Retinal pigment epithelial cell (primary cell): ENCODE measurements around the gene PELI3.

Source experiments
- DNase-seq: peaks from one replicate; pipeline ENCODE4 v3.0.0-alpha.2; 2010; ENCODE audit warnings: low read depth
- H3K4me3 ChIP-seq: 2 replicates; pipeline ENCODE4 v1.5.1; 2011; ENCODE audit warnings: mild to moderate bottlenecking, low read length, control low read depth, moderate library complexity
- TF ChIP-seq, protein P1 (sequence below): conservative IDR thresholded peaks from 2 replicates; pipeline ENCODE4 v1.5.1; 2011; ENCODE audit warnings: low read depth, low read length, control low read depth, inconsistent platforms

The PELI3 gene

DNA sequence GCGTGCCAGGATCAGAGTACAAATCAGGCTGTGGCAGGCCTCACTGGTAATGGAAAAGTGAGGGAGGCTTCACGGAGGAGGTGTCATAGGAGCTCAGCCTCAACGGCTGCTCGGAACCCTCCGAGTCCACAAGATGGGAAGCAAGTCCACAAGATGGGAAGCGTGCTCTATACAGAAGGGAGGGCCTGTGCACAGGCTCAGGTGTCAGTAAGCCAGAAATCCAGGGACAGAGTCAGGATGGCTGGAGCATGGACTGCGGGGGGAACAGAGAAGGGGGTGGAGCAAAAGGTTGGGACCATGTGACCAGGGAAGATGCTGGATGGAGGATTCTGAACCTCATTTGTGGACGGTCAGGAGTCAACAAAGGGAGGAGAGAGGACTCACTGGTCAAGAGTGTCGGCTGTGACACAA, 10.1 kb downstream of the PELI3 start:
- H3K4me3 ChIP-seq: no peak overlapping the region
- TF ChIP-seq, protein P1, sequence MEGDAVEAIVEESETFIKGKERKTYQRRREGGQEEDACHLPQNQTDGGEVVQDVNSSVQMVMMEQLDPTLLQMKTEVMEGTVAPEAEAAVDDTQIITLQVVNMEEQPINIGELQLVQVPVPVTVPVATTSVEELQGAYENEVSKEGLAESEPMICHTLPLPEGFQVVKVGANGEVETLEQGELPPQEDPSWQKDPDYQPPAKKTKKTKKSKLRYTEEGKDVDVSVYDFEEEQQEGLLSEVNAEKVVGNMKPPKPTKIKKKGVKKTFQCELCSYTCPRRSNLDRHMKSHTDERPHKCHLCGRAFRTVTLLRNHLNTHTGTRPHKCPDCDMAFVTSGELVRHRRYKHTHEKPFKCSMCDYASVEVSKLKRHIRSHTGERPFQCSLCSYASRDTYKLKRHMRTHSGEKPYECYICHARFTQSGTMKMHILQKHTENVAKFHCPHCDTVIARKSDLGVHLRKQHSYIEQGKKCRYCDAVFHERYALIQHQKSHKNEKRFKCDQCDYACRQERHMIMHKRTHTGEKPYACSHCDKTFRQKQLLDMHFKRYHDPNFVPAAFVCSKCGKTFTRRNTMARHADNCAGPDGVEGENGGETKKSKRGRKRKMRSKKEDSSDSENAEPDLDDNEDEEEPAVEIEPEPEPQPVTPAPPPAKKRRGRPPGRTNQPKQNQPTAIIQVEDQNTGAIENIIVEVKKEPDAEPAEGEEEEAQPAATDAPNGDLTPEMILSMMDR: no peak
- DNase-seq: no peak

DNA sequence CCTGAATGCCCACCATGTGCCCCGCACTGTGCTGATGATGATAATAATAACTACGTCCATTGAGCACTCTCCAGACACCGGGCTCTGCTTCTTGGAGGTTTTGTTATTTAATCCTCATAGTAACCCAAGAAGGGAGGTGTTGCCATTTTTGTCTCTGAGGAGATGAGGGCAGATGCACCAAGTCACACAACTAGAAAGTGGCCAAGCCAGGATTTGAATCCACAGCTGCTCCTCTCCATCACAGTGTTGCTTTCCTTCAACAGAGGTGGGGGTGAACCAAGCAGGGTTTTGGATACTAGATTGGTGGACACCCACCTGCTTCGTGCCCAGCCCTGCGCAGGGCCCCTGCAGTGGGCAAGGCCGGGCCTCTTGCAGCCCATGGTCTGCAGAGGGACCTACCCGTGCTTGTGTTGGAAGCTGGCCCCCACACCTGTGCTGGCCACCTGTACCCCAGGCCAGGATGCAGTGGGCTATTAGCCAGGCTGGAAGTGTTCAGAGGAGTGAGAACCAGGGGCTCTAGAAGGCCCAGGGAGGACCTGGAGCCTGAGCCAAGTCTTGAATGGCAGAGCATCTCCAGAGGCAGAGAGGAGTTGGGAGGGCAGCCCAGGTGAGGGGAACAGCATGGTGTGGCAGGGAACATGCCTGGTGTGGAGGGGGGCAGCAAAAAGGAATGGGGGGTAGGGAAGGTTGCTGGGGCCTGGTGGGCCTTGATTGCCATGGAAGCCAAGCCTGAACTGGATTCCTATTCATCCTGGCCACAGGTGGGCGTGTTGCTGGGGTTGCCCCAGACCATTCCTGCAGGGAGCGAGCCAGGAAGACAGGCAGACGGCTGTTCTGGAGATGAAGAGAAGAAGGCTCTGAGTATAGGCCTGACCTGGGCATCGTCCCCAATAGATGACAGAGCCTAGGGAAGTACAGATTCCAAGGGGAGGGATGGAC, 10.8 kb downstream of the PELI3 start:
- TF ChIP-seq, protein P1: no peak
- H3K4me3 ChIP-seq: no peak overlapping the region
- no peak for DNase-seq

DNA sequence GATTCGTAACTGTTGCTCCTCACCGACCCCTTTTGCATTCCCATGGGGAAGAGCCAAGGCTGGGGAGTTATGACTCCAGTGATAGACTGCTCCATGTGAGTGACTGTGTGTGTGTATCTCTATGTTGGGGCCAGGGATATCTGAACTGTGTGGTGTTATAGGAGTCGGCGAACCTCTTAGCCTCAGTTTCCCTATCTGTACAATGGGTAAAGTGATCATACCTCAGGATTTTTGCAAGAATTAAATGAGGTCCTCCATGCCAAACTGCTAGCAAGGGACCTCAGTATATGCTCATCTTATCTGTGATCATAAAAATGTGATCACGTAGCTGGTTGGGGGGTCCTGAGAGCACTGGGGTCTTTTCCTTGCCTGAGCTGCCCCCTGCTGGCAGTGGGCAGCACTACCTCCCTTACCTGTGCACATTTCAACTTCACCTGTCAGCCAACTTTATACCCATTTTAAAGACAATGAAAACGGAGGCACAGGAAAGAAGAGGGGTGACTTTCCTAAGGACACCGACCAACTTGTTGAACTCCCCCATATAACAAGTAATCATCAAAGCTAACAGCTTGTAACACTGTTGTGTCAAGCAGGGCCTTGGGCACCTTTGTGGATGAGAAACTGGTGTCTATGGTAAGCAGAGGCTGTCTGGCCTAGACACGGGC, 12.2 kb downstream of the PELI3 start:
- H3K4me3 ChIP-seq: peak overlapping the region; percentile 58
- DNase-seq: no peak
- TF ChIP-seq, protein P1: peak; percentile 86

DNA sequence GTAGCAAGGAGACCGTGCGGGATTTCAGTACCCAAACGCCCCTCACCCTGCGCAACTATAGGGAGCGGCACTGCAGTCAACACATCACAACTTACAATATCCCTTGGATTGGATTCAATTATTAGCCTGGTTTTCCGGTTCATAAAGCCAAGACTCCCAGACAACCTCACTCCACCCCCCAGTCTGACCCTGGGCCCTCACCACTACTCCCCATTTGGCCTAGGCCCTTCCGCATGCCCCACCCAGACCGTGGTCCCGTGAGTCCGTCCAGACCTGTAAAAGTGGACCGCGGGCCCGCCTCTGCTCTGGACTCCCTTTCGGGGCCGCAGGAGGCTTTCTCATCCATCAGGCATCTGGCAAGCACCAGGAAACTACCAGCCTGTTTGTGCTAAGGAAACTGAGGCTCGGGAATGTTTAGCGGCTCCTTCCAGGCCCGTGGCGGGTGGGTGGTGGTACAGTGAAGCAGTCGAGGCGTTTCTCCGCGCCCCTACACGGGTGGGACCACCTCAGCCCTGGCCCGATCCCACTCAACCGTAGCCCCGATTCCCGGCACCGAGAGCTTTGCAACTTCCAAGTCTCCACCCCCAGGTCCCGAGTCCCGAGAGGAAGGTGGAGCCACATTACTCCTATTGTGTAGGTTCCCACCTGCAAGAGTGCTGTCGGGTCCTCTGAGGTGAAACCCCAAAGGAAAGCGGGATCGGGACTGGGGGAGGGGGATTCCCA, 12.8 kb downstream of the PELI3 start:
- DNase-seq: no peak
- TF ChIP-seq, protein P1: no peak
- H3K4me3 ChIP-seq: peak overlapping the region; percentile 58

DNA sequence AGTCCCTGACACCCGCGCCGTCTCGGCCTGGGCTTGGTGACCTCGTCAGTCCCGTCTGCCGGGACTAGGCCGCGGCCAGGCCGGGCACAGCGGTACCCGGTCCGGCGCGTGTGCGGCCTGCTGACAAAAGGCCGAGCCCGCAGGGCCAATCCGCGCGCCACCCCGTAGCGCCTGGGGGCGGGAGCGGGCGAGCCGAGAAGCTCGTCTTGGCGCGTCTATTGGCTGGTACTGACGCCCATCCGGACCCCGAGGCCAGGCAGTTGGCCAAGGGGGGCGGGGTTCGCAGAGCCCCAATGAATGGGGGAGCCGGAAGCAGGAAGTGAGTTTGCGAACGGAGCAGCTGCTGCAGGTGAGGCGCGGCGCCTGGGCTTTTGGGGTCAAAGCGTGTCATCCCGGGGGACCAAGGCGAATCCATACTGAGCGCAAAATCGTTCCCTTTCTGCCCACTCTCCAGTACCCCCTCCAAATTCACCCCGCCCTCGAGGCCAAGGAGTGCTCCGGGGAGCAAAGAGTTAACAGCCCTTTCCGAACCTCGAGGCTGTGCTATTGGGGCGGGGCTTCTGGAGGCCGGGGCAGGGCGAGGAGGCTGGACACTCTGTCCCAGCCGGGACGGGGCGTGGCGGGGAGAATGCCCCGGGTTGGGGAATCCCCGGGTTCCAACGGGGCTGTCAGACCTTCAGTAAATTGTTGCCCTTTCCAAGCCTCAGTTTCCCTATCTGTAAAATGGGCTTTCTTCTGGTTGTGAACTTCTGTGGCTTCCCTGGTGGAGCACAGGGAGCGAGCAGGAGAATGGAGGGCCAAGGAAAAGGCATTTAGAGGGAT, 13.6 kb downstream of the PELI3 start, which contains the start of gene DPP3:
TSS of gene DPP3 (plus strand) at position 318 of the 822 bp plus-strand sequence. CDS start 1,767 bp downstream, outside the sequence.
- DNase-seq: peak; percentile 84
- peak within 1 kb of the TSS; percentile 72 for H3K4me3 ChIP-seq
- TF ChIP-seq, protein P1: no peak

DNA sequence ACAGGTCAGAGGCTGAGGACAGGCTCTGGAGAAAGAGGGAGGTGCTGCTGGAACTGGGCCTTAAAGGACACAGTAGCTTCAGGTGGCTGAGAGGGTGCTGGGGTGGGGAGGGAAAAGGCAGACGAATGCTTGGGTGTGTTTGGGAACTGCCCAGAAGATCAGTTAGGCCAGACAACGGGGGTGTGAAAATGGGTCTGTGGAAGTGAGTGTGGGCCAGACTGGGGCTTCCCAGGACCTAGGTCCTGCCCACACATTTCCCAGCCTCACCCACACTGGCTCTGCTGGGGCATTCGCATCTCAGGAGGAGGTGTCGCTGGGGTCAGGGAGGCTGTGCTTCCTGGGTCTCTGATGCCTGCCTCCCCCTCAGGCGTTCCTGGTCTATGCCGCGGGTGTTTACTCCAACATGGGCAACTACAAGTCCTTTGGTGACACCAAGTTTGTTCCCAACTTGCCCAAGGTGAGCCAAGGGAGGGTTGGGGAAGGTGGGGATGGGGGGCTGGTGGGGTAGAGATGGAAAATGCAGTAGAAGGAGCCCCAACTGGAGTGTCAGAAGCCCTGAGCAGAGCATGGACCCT, 18.2 kb downstream of the PELI3 start:
- TF ChIP-seq, protein P1: no peak
- no peak for DNase-seq
- no peak overlapping the region for H3K4me3 ChIP-seq
